Endothelial cell of umbilical vein (primary cell): Measurements from ENCODE around the gene CAV1. TPM values are rescaled to one million over a fixed set of nuclear protein-coding genes. Genes with fewer than 3 reads are reported as not detected.

Experiments
- BruUV-seq: library from RNA; stranded (reverse); fragments of 400-500 nt; replicated peaks from 2 replicates; lab custom pipeline; 2021; lab: Mats Ljungman, UMichigan
- CTCF ChIA-PET: fragments of 300-600, 350-600 bp; sonication (Branson Sonifier 250); formaldehyde crosslinking; loops from one replicate; lab custom pipeline; 2021; ENCODE audit warnings: antibody characterized with exemption, inconsistent platforms; lab: Charles Lee
- POLR2A ChIA-PET: fragments of 300-600, 350-600 bp; sonication (Branson Sonifier 250); formaldehyde crosslinking; loops from one replicate; lab custom pipeline; 2021; ENCODE audit warnings: antibody characterized with exemption, inconsistent platforms; lab: Charles Lee
- DNase-seq: peaks from one replicate; pipeline ENCODE4 v3.0.0-alpha.2; 2011; ENCODE audit warnings: low read depth, low spot score
- FAIRE-seq: peaks from 2 replicates; lab custom pipeline; 2011; peaks lifted over from hg19 to GRCh38; lab: Jason Lieb, UNC
- H2AFZ ChIP-seq: 2 replicates; pipeline ENCODE4 v1.6.0; 2012; ENCODE audit warnings: low read depth, low read length, control low read depth, inconsistent platforms
- H3K27ac ChIP-seq: 2 replicates; pipeline ENCODE4 v1.5.1; 2011; ENCODE audit warnings: low read depth, mild to moderate bottlenecking, control low read depth, low read length, moderate library complexity; ENCODE audit not compliant: insufficient read depth
- H3K27me3 ChIP-seq, 2 experiments: 2 replicates each; pipeline versions ENCODE4 v1.6.0 to v1.6.1; 2011; ENCODE audit warnings: low read length in 2 of 2, mixed read lengths in 1 of 2; ENCODE audit not compliant: control insufficient read depth in 2 of 2, insufficient read depth in 2 of 2
- H3K36me3 ChIP-seq, 2 experiments: 2 replicates in 1 of 2; 3 replicates in 1 of 2; pipeline ENCODE4 v1.5.1; 2011; ENCODE audit warnings: low read length in 2 of 2, mild to moderate bottlenecking in 1 of 2, moderate library complexity in 1 of 2; ENCODE audit not compliant: control insufficient read depth in 2 of 2, insufficient read depth in 2 of 2; ENCODE audit errors: extremely low read depth in 1 of 2
- H3K4me1 ChIP-seq: 3 replicates; pipeline ENCODE4 v1.5.1; 2011; ENCODE audit warnings: mild to moderate bottlenecking, low read length; ENCODE audit not compliant: control insufficient read depth, insufficient read depth; ENCODE audit errors: extremely low read depth
- H3K4me2 ChIP-seq: 2 replicates; pipeline ENCODE4 v1.6.1; 2011; ENCODE audit warnings: low read length, control low read depth, mixed read lengths; ENCODE audit not compliant: insufficient read depth
- H3K4me3 ChIP-seq, 3 experiments: fragments of 200-600 bp in 1 of 3; sonication (generic), shearing (Covaris generic) in 1 of 3; replicated peaks in 1 of 3; 2 replicates each; pipeline ENCODE4 v1.5.1; 2011 to 2016; ENCODE audit warnings: control low read depth in 3 of 3, low read length in 3 of 3, mild to moderate bottlenecking in 2 of 3, inconsistent platforms in 1 of 3, low read depth in 1 of 3, moderate library complexity in 1 of 3; ENCODE audit not compliant: insufficient read depth in 1 of 3
- H3K79me2 ChIP-seq: 2 replicates; pipeline ENCODE4 v1.6.0; 2012; ENCODE audit warnings: low read length, inconsistent platforms; ENCODE audit not compliant: control insufficient read depth, insufficient read depth
- H3K9ac ChIP-seq: replicated peaks from 2 replicates; pipeline ENCODE3; 2011; ENCODE audit warnings: low read length, control low read depth; ENCODE audit not compliant: insufficient read depth; ENCODE audit errors: extremely low read depth
- H3K9me1 ChIP-seq: replicated peaks from 3 replicates; pipeline ENCODE4 v1.6.0; 2011; ENCODE audit warnings: mild to moderate bottlenecking, low read length; ENCODE audit not compliant: control insufficient read depth, insufficient read depth; ENCODE audit errors: extremely low read depth
- H3K9me3 ChIP-seq: replicated peaks from 2 replicates; pipeline ENCODE4 v1.5.1; 2012; ENCODE audit warnings: low read length, inconsistent platforms; ENCODE audit not compliant: control insufficient read depth, insufficient read depth
- H4K20me1 ChIP-seq: replicated peaks from 2 replicates; pipeline ENCODE3; 2011; ENCODE audit warnings: mild to moderate bottlenecking, low read length; ENCODE audit not compliant: control insufficient read depth, insufficient read depth; ENCODE audit errors: extremely low read depth
- EZH2 ChIP-seq: IDR thresholded peaks from 2 replicates; pipeline ENCODE4 v1.6.1; 2012; ENCODE audit warnings: borderline replicate concordance, low read depth, mild to moderate bottlenecking, moderate library complexity, low read length, inconsistent platforms; ENCODE audit not compliant: severe bottlenecking
- FOS ChIP-seq: IDR thresholded peaks from 2 replicates; pipeline ENCODE4 v1.6.1; 2011; ENCODE audit warnings: mild to moderate bottlenecking, low read length, moderate library complexity, borderline replicate concordance; ENCODE audit not compliant: insufficient read depth
- GATA2 ChIP-seq: IDR thresholded peaks from 2 replicates; pipeline ENCODE4 v1.7.0; 2011; ENCODE audit warnings: low read depth, mild to moderate bottlenecking, moderate library complexity, mixed read lengths, low read length; ENCODE audit not compliant: insufficient read length, insufficient read depth
- JUN ChIP-seq: IDR thresholded peaks from 2 replicates; pipeline ENCODE4 v1.6.1; 2011; ENCODE audit warnings: borderline replicate concordance, low read depth; ENCODE audit not compliant: insufficient read length, insufficient read depth
- MYC ChIP-seq: IDR thresholded peaks from one replicate; pipeline ENCODE4 v1.6.1; 2011; ENCODE audit warnings: mild to moderate bottlenecking, low read depth, low read length
- POLR2A ChIP-seq: IDR thresholded peaks from 2 replicates; pipeline ENCODE4 v1.6.1; 2012; ENCODE audit warnings: low read depth, mild to moderate bottlenecking, control low read depth, low read length
- POLR2AphosphoS5 ChIP-seq: IDR thresholded peaks from 2 replicates; pipeline ENCODE4 v1.6.1; 2012; ENCODE audit warnings: low read depth, mild to moderate bottlenecking, control low read depth, low read length, moderate library complexity; ENCODE audit not compliant: insufficient read depth
- dilution Hi-C: fragments of 300-500 bp; cut with MboI; formaldehyde crosslinking; loops from one replicate; pipeline ENCODE4 v1.15.0; 2019; ENCODE audit warnings: low sequenced_read_pairs; ENCODE audit not compliant: extremely low pct_ligation_motif_present
- intact Hi-C: fragments of 100-400 bp; cut with micrococcal nuclease; formaldehyde crosslinking; loops from one replicate; pipeline ENCODE4 v1.10.0; 2022
- polyA plus RNA-seq, 4 experiments: library from polyadenylated mRNA; depleted of rRNA in 3 of 4; stranded (reverse) in 3 of 4; unstranded in 1 of 4; fragments of >200 nt; gene quantifications; 2 replicates each; pipeline versions ENCODE4 v1.2.1 to v1.2.3, GENCODE V29; 2011 to 2012; ENCODE audit warnings: missing spikeins in 1 of 4
- total RNA-seq: library from RNA; stranded (reverse); gene quantifications from 2 replicates; pipeline ENCODE4 v1.2.3, GENCODE V29; 2021
- TF ChIP-seq, protein P1 (sequence below): IDR thresholded peaks from 2 replicates; pipeline ENCODE4 v1.6.1; 2011; ENCODE audit not compliant: insufficient read depth, insufficient read length
- TF ChIP-seq, protein P2 (sequence below), 2 donors: IDR thresholded peaks; 1 replicate in 1 of 2; 2 replicates in 1 of 2; pipeline ENCODE4 v1.5.1; 2011; ENCODE audit warnings: low read length in 2 of 2, mild to moderate bottlenecking in 2 of 2, moderate library complexity in 2 of 2, control low read depth in 1 of 2, inconsistent platforms in 1 of 2, low read depth in 1 of 2; ENCODE audit not compliant: insufficient read depth in 1 of 2; ENCODE audit errors: extremely low read depth in 1 of 2

The CAV1 gene
- total and polyA plus RNA-seq, 2 donors (not counting 3 experiments of a cell fraction or from before 2014, with no cell fraction given) = 1,483 to 3,129 TPM

DNA sequence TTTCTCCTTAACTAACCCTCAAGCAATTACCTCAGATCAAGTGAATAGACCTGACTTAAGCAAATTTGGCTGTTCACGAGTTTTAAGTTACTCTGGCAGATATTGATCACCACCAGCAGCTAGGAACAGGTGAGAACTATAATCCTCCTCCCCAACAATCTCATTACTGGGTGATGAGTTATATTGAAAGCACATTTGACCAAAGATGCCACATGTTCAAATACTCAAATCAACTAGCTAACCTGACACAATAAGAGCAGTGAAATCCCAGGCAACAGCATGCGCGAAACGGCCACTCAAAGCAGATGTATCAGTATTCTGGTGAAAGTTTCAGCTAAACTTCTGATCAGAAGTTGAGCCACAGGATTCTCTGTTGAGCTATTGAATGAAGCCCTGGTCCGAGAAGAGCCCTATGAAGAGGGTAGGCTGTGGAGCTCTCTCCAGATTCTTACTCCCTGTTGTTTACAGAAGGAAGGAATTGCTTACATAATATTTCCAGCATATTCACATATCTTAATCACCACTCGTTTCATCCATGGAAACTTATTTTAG lies 52.6 kb downstream of the CAV1 start:
- CTCF ChIA-PET = interaction anchor here (0.8 to 2.9 kb wide), 10 partner anchors 10 to 75 kb away, joined by 3 to 21 read pairs (median 3); no protein-coding TSS in a partner anchor
- no peak for TF ChIP-seq POLR2AphosphoS5
- TF ChIP-seq EZH2 = no peak
- TF ChIP-seq, protein P1, sequence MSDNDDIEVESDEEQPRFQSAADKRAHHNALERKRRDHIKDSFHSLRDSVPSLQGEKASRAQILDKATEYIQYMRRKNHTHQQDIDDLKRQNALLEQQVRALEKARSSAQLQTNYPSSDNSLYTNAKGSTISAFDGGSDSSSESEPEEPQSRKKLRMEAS = no peak
- TF ChIP-seq JUN = no peak
- TF ChIP-seq GATA2 = no peak
- no peak for TF ChIP-seq FOS
- TF ChIP-seq, protein P2, sequence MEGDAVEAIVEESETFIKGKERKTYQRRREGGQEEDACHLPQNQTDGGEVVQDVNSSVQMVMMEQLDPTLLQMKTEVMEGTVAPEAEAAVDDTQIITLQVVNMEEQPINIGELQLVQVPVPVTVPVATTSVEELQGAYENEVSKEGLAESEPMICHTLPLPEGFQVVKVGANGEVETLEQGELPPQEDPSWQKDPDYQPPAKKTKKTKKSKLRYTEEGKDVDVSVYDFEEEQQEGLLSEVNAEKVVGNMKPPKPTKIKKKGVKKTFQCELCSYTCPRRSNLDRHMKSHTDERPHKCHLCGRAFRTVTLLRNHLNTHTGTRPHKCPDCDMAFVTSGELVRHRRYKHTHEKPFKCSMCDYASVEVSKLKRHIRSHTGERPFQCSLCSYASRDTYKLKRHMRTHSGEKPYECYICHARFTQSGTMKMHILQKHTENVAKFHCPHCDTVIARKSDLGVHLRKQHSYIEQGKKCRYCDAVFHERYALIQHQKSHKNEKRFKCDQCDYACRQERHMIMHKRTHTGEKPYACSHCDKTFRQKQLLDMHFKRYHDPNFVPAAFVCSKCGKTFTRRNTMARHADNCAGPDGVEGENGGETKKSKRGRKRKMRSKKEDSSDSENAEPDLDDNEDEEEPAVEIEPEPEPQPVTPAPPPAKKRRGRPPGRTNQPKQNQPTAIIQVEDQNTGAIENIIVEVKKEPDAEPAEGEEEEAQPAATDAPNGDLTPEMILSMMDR (IDR thresholded peaks at IDR 0.05; ENCODE audit: extremely low read depth in 1 of 2, insufficient read depth in 1 of 2, low read depth in 1 of 2, low read length in 2 of 2) = no peak
- TF ChIP-seq MYC = no peak
- no peak for TF ChIP-seq POLR2A
- dilution Hi-C loops (no loop called here), intact Hi-C loops (loop anchor here (1.0 to 2.0 kb wide), 3 partner anchors 35 to 222 kb away; no protein-coding TSS in a partner anchor)
- BruUV-seq = TSS peak; percentile 97
- Histone ChIP-seq H3K4me1 (peaks cover 55% of the 10 kb centered on the region), H2AFZ (peak overlapping the region; percentile 39), H4K20me1 (no peaks in the 10 kb centered on the region), H3K79me2 (no peaks in the 10 kb centered on the region), H3K27ac (peak overlapping the region; percentile 95), H3K9me3 (no peaks in the 10 kb centered on the region), H3K4me2 (peak overlapping the region; percentile 85), H3K27me3 (no peaks in the 10 kb centered on the region), H3K9me1 (no peaks in the 10 kb centered on the region), H3K36me3 (no peaks in the 10 kb centered on the region), H3K9ac (peak overlapping the region; percentile 78), H3K4me3 (peak overlapping the region in 1 of 3 experiments; percentile 10)
- DNase-seq = peak; percentile 79
- FAIRE-seq = no peak
- POLR2A ChIA-PET = no interaction called here
